Measurements from ENCODE around the gene NHSL1.

Gene NHSL1

GRCh38 chr6:138500045-138500665 lies 861 bp upstream of the NHSL1 start:
- H3K9me3 ChIP-seq (ENCODE audit: control insufficient read depth in 5 of 5, low read length in 5 of 5): no peaks in the 10 kb centered on the region
- peaks cover 0 to 3% (median 0%) of the 10 kb centered on the region in 5 donors for H3K36me3 ChIP-seq (ENCODE audit: control insufficient read depth in 5 of 5, insufficient read depth in 5 of 5, low read length in 5 of 5)
- H3K4me3 ChIP-seq (ENCODE audit: low read depth in 1 of 5, low read length in 5 of 5): no peak overlapping the region
- H3K4me1 ChIP-seq (ENCODE audit: control insufficient read depth in 5 of 5, insufficient read depth in 5 of 5, low read length in 5 of 5): peaks cover 0 to 4% (median 0%) of the 10 kb centered on the region in 5 donors
- no peaks in the 10 kb centered on the region for H3K27me3 ChIP-seq (ENCODE audit: control insufficient read depth in 5 of 5, insufficient read depth in 4 of 5, low read length in 5 of 5)
- no peak overlapping the region for H3K9ac ChIP-seq (ENCODE audit: low read length in 5 of 5)
- no peak overlapping the region for H3K27ac ChIP-seq (ENCODE audit: low read depth, low read length)

GRCh38 chr6:138498629-138499302 lies 528 bp downstream of the NHSL1 start:
- Histone ChIP-seq H3K27ac (ENCODE audit: low read depth, low read length) (no peak overlapping the region), H3K9me3 (ENCODE audit: control insufficient read depth in 5 of 5, low read length in 5 of 5) (no peaks in the 10 kb centered on the region), H3K4me3 (ENCODE audit: low read depth in 1 of 5, low read length in 5 of 5) (no peak overlapping the region), H3K9ac (ENCODE audit: low read length in 5 of 5) (no peak overlapping the region), H3K36me3 (ENCODE audit: control insufficient read depth in 5 of 5, insufficient read depth in 5 of 5, low read length in 5 of 5) (peaks cover 0 to 4% (median 0%) of the 10 kb centered on the region in 5 donors), H3K27me3 (ENCODE audit: control insufficient read depth in 5 of 5, insufficient read depth in 4 of 5, low read length in 5 of 5) (no peaks in the 10 kb centered on the region), H3K4me1 (ENCODE audit: control insufficient read depth in 5 of 5, insufficient read depth in 5 of 5, low read length in 5 of 5) (peaks cover 0 to 4% (median under 1%) of the 10 kb centered on the region in 5 donors)

DNA sequence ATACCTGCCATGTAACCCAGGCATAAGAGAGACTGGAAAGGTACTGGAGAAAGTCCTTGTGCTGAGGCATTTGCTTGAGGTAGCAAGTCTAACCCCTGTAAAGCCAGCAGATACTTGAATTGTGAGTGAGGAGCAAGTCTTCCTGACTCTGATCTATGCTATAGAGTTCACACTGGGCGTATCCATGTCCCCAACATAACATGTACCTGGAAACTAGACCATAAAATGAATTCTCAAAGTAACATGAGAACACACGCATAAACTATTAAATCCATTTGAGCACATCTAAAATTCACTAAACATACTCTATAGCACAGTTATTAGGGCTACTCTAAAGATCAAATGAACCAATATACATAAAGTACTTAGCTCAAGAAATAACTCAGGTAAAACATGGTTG lies 2.0 kb downstream of the NHSL1 start:
- Histone ChIP-seq H3K4me3 (ENCODE audit: low read depth in 1 of 5, low read length in 5 of 5) (no peak overlapping the region), H3K4me1 (ENCODE audit: control insufficient read depth in 5 of 5, insufficient read depth in 5 of 5, low read length in 5 of 5) (peaks cover 0 to 8% (median 7%) of the 10 kb centered on the region in 5 donors), H3K27ac (ENCODE audit: low read depth, low read length) (no peak overlapping the region), H3K9me3 (ENCODE audit: control insufficient read depth in 5 of 5, low read length in 5 of 5) (no peaks in the 10 kb centered on the region), H3K36me3 (ENCODE audit: control insufficient read depth in 5 of 5, insufficient read depth in 5 of 5, low read length in 5 of 5) (peaks cover 0 to 4% (median 0%) of the 10 kb centered on the region in 5 donors), H3K9ac (ENCODE audit: low read length in 5 of 5) (no peak overlapping the region), H3K27me3 (ENCODE audit: control insufficient read depth in 5 of 5, insufficient read depth in 4 of 5, low read length in 5 of 5) (no peaks in the 10 kb centered on the region)

DNA sequence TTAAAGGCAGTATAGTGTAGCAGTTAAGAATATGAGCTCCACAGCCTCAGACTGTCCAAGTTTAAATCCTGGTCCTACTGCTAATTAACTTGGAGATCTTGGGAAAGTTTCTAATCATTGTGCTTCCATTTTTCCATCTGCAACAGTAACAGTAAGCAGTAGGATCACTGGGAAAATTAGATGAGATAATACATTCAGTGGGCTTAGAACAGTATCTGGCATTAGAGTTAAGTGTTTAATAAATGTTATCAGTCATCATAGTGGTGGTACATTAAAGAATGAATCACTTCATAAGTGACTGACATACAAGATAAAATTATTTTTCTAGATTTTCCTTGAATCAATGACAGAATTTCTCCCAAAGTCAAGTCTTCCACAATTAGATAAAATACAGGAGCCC lies 5.0 kb downstream of the NHSL1 start:
- no peak overlapping the region for H3K9ac ChIP-seq (ENCODE audit: low read length in 5 of 5)
- peaks cover 0 to 7% (median 6%) of the 10 kb centered on the region in 5 donors for H3K4me1 ChIP-seq (ENCODE audit: control insufficient read depth in 5 of 5, insufficient read depth in 5 of 5, low read length in 5 of 5)
- H3K27me3 ChIP-seq (ENCODE audit: control insufficient read depth in 5 of 5, insufficient read depth in 4 of 5, low read length in 5 of 5): no peaks in the 10 kb centered on the region
- H3K9me3 ChIP-seq (ENCODE audit: control insufficient read depth in 5 of 5, low read length in 5 of 5): no peaks in the 10 kb centered on the region
- peaks cover 0 to 4% (median 0%) of the 10 kb centered on the region in 5 donors for H3K36me3 ChIP-seq (ENCODE audit: control insufficient read depth in 5 of 5, insufficient read depth in 5 of 5, low read length in 5 of 5)
- H3K27ac ChIP-seq (ENCODE audit: low read depth, low read length): no peak overlapping the region
- H3K4me3 ChIP-seq (ENCODE audit: low read depth in 1 of 5, low read length in 5 of 5): no peak overlapping the region

GRCh38 chr6:138493413-138493812 lies 5.9 kb downstream of the NHSL1 start:
- no peak overlapping the region for H3K4me3 ChIP-seq (ENCODE audit: low read depth in 1 of 5, low read length in 5 of 5)
- no peak overlapping the region for H3K27ac ChIP-seq (ENCODE audit: low read depth, low read length)
- H3K36me3 ChIP-seq (ENCODE audit: control insufficient read depth in 5 of 5, insufficient read depth in 5 of 5, low read length in 5 of 5): peaks cover 0 to 4% (median 3%) of the 10 kb centered on the region in 5 donors
- no peaks in the 10 kb centered on the region for H3K27me3 ChIP-seq (ENCODE audit: control insufficient read depth in 5 of 5, insufficient read depth in 4 of 5, low read length in 5 of 5)
- H3K9me3 ChIP-seq (ENCODE audit: control insufficient read depth in 5 of 5, low read length in 5 of 5): no peaks in the 10 kb centered on the region
- H3K9ac ChIP-seq (ENCODE audit: low read length in 5 of 5): no peak overlapping the region
- peaks cover 0 to 7% (median 6%) of the 10 kb centered on the region in 5 donors for H3K4me1 ChIP-seq (ENCODE audit: control insufficient read depth in 5 of 5, insufficient read depth in 5 of 5, low read length in 5 of 5)

GRCh38 chr6:138492871-138493270 lies 6.4 kb downstream of the NHSL1 start:
- Histone ChIP-seq H3K4me1 (ENCODE audit: control insufficient read depth in 5 of 5, insufficient read depth in 5 of 5, low read length in 5 of 5) (peaks cover 0 to 7% (median 6%) of the 10 kb centered on the region in 5 donors), H3K9ac (ENCODE audit: low read length in 5 of 5) (no peak overlapping the region), H3K4me3 (ENCODE audit: low read depth in 1 of 5, low read length in 5 of 5) (no peak overlapping the region), H3K27ac (ENCODE audit: low read depth, low read length) (no peak overlapping the region), H3K9me3 (ENCODE audit: control insufficient read depth in 5 of 5, low read length in 5 of 5) (no peaks in the 10 kb centered on the region), H3K36me3 (ENCODE audit: control insufficient read depth in 5 of 5, insufficient read depth in 5 of 5, low read length in 5 of 5) (peaks cover 0 to 4% (median 3%) of the 10 kb centered on the region in 5 donors), H3K27me3 (ENCODE audit: control insufficient read depth in 5 of 5, insufficient read depth in 4 of 5, low read length in 5 of 5) (no peaks in the 10 kb centered on the region)

DNA sequence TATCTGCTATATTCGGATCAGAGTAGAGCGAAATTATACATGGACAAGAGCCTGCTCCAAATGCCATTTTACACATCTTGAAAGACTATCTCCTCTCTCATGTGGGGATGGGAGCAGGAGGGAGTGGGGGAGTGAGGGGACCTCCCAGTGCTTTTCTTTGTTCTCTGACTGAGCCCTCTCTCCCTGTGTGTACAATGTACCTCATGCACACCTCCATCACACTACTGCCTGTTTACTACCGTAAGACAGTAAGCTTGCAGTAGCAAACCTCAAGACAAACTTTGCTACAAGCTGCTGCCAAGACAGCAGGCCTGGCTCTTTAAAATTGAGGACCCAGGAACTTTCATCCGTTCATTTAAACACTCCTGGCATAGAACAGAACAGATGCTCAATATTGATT lies 7.2 kb downstream of the NHSL1 start:
- peaks cover 0 to 7% (median 6%) of the 10 kb centered on the region in 5 donors for H3K4me1 ChIP-seq (ENCODE audit: control insufficient read depth in 5 of 5, insufficient read depth in 5 of 5, low read length in 5 of 5)
- no peaks in the 10 kb centered on the region for H3K9me3 ChIP-seq (ENCODE audit: control insufficient read depth in 5 of 5, low read length in 5 of 5)
- H3K36me3 ChIP-seq (ENCODE audit: control insufficient read depth in 5 of 5, insufficient read depth in 5 of 5, low read length in 5 of 5): peaks cover 0 to 4% (median 3%) of the 10 kb centered on the region in 5 donors
- H3K9ac ChIP-seq (ENCODE audit: low read length in 5 of 5): no peak overlapping the region
- H3K27me3 ChIP-seq (ENCODE audit: control insufficient read depth in 5 of 5, insufficient read depth in 4 of 5, low read length in 5 of 5): no peaks in the 10 kb centered on the region
- no peak overlapping the region for H3K4me3 ChIP-seq (ENCODE audit: low read depth in 1 of 5, low read length in 5 of 5)
- no peak overlapping the region for H3K27ac ChIP-seq (ENCODE audit: low read depth, low read length)

DNA sequence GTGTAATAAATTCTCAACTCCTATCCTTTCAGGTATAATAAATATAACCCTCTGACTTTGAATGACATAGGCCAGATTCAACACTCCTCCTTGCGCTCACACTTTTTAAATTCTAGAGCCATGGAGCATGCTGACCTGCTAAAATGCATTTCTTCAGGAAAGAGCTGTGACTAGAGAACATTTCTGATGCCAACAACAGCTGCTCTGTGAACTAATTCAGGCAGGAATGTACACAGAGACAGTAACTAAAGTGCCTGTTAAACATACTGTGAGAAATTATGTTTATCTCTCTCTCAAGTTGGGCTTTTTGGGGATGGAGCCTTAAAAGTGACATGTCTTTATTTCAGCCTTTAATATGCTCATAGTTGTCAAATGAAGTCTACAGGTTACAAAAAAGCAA lies 8.3 kb downstream of the NHSL1 start:
- peaks cover 0 to 4% (median 3%) of the 10 kb centered on the region in 5 donors for H3K36me3 ChIP-seq (ENCODE audit: control insufficient read depth in 5 of 5, insufficient read depth in 5 of 5, low read length in 5 of 5)
- H3K27me3 ChIP-seq (ENCODE audit: control insufficient read depth in 5 of 5, insufficient read depth in 4 of 5, low read length in 5 of 5): no peaks in the 10 kb centered on the region
- H3K4me1 ChIP-seq (ENCODE audit: control insufficient read depth in 5 of 5, insufficient read depth in 5 of 5, low read length in 5 of 5): peaks cover 0 to 7% (median 6%) of the 10 kb centered on the region in 5 donors
- no peak overlapping the region for H3K4me3 ChIP-seq (ENCODE audit: low read depth in 1 of 5, low read length in 5 of 5)
- no peak overlapping the region for H3K27ac ChIP-seq (ENCODE audit: low read depth, low read length)
- no peaks in the 10 kb centered on the region for H3K9me3 ChIP-seq (ENCODE audit: control insufficient read depth in 5 of 5, low read length in 5 of 5)
- no peak overlapping the region for H3K9ac ChIP-seq (ENCODE audit: low read length in 5 of 5)

GRCh38 chr6:138489846-138490245 lies 9.4 kb downstream of the NHSL1 start:
- no peak overlapping the region for H3K4me3 ChIP-seq (ENCODE audit: low read depth in 1 of 5, low read length in 5 of 5)
- no peaks in the 10 kb centered on the region for H3K27me3 ChIP-seq (ENCODE audit: control insufficient read depth in 5 of 5, insufficient read depth in 4 of 5, low read length in 5 of 5)
- H3K4me1 ChIP-seq (ENCODE audit: control insufficient read depth in 5 of 5, insufficient read depth in 5 of 5, low read length in 5 of 5): peaks cover 0 to 7% (median 6%) of the 10 kb centered on the region in 5 donors
- no peak overlapping the region for H3K27ac ChIP-seq (ENCODE audit: low read depth, low read length)
- H3K9ac ChIP-seq (ENCODE audit: low read length in 5 of 5): no peak overlapping the region
- no peaks in the 10 kb centered on the region for H3K9me3 ChIP-seq (ENCODE audit: control insufficient read depth in 5 of 5, low read length in 5 of 5)
- peaks cover 0 to 3% (median 0%) of the 10 kb centered on the region in 5 donors for H3K36me3 ChIP-seq (ENCODE audit: control insufficient read depth in 5 of 5, insufficient read depth in 5 of 5, low read length in 5 of 5)

DNA sequence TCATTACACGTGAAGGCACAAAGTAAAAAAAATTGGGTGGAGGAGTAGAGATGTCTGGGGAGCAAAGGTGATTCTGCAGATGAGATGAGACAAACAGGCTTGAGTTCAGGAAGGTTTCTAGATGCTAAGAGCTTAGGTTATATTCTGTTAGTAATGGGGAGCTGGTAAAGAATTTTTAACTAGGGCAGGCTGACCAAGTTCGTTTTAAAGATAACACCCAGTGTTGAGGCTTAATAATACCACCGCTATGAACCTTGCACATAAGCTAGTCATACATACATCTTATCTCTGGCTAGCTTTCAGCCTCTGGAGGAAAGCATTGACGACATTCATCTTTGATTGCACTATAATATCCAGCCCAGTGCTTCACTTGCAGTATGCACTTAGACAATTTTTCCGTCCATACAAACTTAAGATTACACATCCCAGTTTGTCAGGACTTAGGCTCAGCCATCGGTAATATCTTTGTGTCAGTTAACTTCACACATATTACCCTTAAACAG lies 12.1 kb downstream of the NHSL1 start:
- Histone ChIP-seq H3K9me3 (ENCODE audit: control insufficient read depth in 5 of 5, low read length in 5 of 5) (no peaks in the 10 kb centered on the region), H3K36me3 (ENCODE audit: control insufficient read depth in 5 of 5, insufficient read depth in 5 of 5, low read length in 5 of 5) (peaks cover 0 to 3% (median 0%) of the 10 kb centered on the region in 5 donors), H3K9ac (ENCODE audit: low read length in 5 of 5) (no peak overlapping the region), H3K4me1 (ENCODE audit: control insufficient read depth in 5 of 5, insufficient read depth in 5 of 5, low read length in 5 of 5) (no peaks in the 10 kb centered on the region), H3K27ac (ENCODE audit: low read depth, low read length) (no peak overlapping the region), H3K27me3 (ENCODE audit: control insufficient read depth in 5 of 5, insufficient read depth in 4 of 5, low read length in 5 of 5) (no peaks in the 10 kb centered on the region), H3K4me3 (ENCODE audit: low read depth in 1 of 5, low read length in 5 of 5) (no peak overlapping the region)
